ENCODE data around the gene MED12L. TPM values are rescaled to one million over a fixed set of nuclear protein-coding genes. Genes with fewer than 3 reads are reported as not detected.
A peak's percentile ranks its signal among the peaks of the same experiment; 100 is the strongest.

MED12L gene
- total RNA-seq, 1 experiment from 2014 or later, result 14.9 TPM

GRCh38 chr3:151393146-151393830 lies 307.8 kb downstream of the MED12L start:
- Histone ChIP-seq H3K9me3 (ENCODE audit: control insufficient read depth, low read depth, low read length) (no peaks in the 10 kb centered on the region), H4K5ac (ENCODE audit: insufficient read length, low read depth, low read length) (no peak overlapping the region), H2BK5ac (ENCODE audit: insufficient read length, low read length) (no peak overlapping the region), H3T11ph (ENCODE audit: low read length) (no peak overlapping the region), H2AFZ (ENCODE audit: low read length) (no peak overlapping the region), H3K14ac (ENCODE audit: insufficient read depth, low read length) (no peak overlapping the region), H3K4me1 (ENCODE audit: insufficient read depth, low read length) (peaks cover 2% of the 10 kb centered on the region; the same call in 1 of the 2 replicates), H3K4ac (ENCODE audit: low read depth, low read length) (no peak overlapping the region), H3K23me2 (ENCODE audit: insufficient read length, low read depth, low read length, poor library complexity, severe bottlenecking) (no peaks in the 10 kb centered on the region), H2BK20ac (ENCODE audit: low read depth, low read length, poor library complexity, severe bottlenecking) (no peak overlapping the region), H3K79me1 (ENCODE audit: insufficient read depth, low read depth, low read length, poor library complexity, severe bottlenecking) (no peaks in the 10 kb centered on the region), H3K79me2 (ENCODE audit: insufficient read depth, low read length) (no peaks in the 10 kb centered on the region), H2BK15ac (ENCODE audit: low read depth, low read length) (no peak overlapping the region), H2BK12ac (ENCODE audit: insufficient read length, low read depth, low read length) (no peak overlapping the region), H3K9ac (ENCODE audit: extremely low read depth, insufficient read length, low read length) (no peak overlapping the region), H4K91ac (ENCODE audit: insufficient read length, low read depth, low read length) (no peak overlapping the region), H3K18ac (ENCODE audit: insufficient read length, low read depth, low read length) (no peak overlapping the region), H2AK5ac (ENCODE audit: insufficient read length, low read length) (no peak overlapping the region), H3K27me3 (ENCODE audit: insufficient read depth, low read length) (no peaks in the 10 kb centered on the region), H3K56ac (ENCODE audit: insufficient read length, low read depth, low read length) (no peak overlapping the region), H3K4me2 (ENCODE audit: insufficient read depth, insufficient read length, low read length) (peak overlapping the region; percentile 24), H3K23ac (ENCODE audit: insufficient read length, low read depth, low read length) (no peak overlapping the region), H4K20me1 (ENCODE audit: control insufficient read depth, insufficient read depth, insufficient read length) (no peaks in the 10 kb centered on the region), H2BK120ac (ENCODE audit: low read depth, low read length, poor library complexity, severe bottlenecking) (no peak overlapping the region), H4K8ac (replicated peaks; ENCODE audit: insufficient read length, low read depth, low read length) (no peak overlapping the region), H3K27ac (ENCODE audit: insufficient read length, low read depth, low read length) (peak overlapping the region; percentile 82)
- H3K9me3 Mint-ChIP-seq, result no peaks in the 10 kb centered on the region
- no peaks in the 10 kb centered on the region for H3K27me3 Mint-ChIP-seq (ENCODE audit: low read depth)
- no peak for TF ChIP-seq CTCF (conservative IDR thresholded peaks at IDR 0.05)
- H3K4me1 Mint-ChIP-seq, result peaks cover 34 to 40% of the 10 kb centered on the region in 2 experiments
- peak overlapping the region; percentile 96 to 97 (median 97) for H3K27ac Mint-ChIP-seq
- no CpG with 5 or more reads among the region's 3 CpGs for WGBS (ENCODE audit: extremely low coverage, insufficient read length, low lambda C conversion rate)
- H3K4me3 Mint-ChIP-seq, result peak overlapping the region; percentile 12 to 14; a peak in 4 of 5 replicates
- DNase-seq, result no peak
- H3K36me3 Mint-ChIP-seq (ENCODE audit: insufficient read depth in 1 of 3, low read depth in 3 of 3), result peaks cover 17 to 30% (median 21%) of the 10 kb centered on the region in 3 experiments

Data from H9 (cell line).